GM12865 (cell line): ENCODE data around the gene ARHGAP12.

ENCODE experiments used
- DNase-seq: peaks from one replicate; pipeline ENCODE4 v3.0.0; 2010; ENCODE audit warnings: low read depth
- H3K4me3 ChIP-seq: 2 replicates; pipeline ENCODE4 v1.5.1; 2011; ENCODE audit warnings: mild to moderate bottlenecking, low read depth, low read length, control low read depth
- TF ChIP-seq, protein P1 (sequence below): IDR thresholded peaks from 2 replicates; pipeline ENCODE4 v1.5.1; 2011; ENCODE audit warnings: low read length, control low read depth, low read depth, inconsistent platforms; ENCODE audit not compliant: insufficient read depth; ENCODE audit errors: missing control alignments

The ARHGAP12 gene

GRCh38 chr10:31757831-31758230 lies 170.8 kb downstream of the ARHGAP12 start:
- DNase-seq = no peak
- TF ChIP-seq, protein P1, sequence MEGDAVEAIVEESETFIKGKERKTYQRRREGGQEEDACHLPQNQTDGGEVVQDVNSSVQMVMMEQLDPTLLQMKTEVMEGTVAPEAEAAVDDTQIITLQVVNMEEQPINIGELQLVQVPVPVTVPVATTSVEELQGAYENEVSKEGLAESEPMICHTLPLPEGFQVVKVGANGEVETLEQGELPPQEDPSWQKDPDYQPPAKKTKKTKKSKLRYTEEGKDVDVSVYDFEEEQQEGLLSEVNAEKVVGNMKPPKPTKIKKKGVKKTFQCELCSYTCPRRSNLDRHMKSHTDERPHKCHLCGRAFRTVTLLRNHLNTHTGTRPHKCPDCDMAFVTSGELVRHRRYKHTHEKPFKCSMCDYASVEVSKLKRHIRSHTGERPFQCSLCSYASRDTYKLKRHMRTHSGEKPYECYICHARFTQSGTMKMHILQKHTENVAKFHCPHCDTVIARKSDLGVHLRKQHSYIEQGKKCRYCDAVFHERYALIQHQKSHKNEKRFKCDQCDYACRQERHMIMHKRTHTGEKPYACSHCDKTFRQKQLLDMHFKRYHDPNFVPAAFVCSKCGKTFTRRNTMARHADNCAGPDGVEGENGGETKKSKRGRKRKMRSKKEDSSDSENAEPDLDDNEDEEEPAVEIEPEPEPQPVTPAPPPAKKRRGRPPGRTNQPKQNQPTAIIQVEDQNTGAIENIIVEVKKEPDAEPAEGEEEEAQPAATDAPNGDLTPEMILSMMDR = no peak
- no peak overlapping the region for H3K4me3 ChIP-seq

DNA sequence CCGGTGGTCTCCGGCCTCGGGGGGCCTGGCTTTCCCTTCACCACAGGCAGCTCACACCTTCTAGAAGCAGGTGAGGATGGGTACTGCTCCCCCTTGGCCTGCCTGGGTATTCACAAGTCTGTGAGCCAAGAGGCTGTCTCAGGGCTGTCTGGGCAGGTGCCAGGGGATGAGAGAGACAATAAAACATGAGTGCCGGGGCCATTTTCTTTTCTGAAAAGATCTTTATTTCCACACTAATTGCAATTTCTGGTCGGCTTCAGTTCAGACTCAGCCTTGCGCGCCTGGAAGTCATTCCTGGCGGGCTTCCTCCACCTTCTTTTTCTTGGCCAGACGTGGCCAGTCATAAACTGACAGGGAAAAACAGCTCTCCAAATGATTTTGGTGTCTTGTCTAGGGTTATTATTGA lies 171.2 kb downstream of the ARHGAP12 start:
- no peak for DNase-seq
- TF ChIP-seq, protein P1 = no peak

DNA sequence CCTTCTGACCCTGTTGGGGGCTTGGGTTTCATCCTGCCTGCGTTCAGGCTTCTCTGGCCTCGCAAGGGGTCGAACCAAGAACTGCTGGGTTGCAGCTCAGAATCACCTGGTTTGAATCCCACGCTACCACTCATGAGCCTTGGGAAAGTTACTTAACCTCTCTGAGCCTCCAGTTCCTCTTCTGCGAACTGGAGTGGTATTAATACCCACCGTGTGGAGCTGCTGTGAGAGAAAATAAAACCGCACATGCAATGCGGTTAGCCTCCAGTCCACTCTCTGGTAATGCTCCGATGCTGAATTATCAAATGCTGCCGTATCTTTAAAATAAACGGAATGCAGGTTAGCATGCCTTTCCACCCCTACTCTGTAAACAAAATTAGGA lies 171.9 kb downstream of the ARHGAP12 start:
- H3K4me3 ChIP-seq = no peak overlapping the region
- TF ChIP-seq, protein P1 = no peak
- peak; percentile 25 for DNase-seq

More for the DNA sequence above, 171.2 kb downstream of the ARHGAP12 start:
- H3K4me3 ChIP-seq = no peak overlapping the region

- H3K4me3 ChIP-seq = no peak overlapping the region
- TF ChIP-seq, protein P1 = no peak
- DNase-seq = no peak
Observed at GRCh38 chr10:31756101-31756728, 172.4 kb downstream of the ARHGAP12 start.
